ENCODE results near the gene EDIL3.

Gene EDIL3

DNA sequence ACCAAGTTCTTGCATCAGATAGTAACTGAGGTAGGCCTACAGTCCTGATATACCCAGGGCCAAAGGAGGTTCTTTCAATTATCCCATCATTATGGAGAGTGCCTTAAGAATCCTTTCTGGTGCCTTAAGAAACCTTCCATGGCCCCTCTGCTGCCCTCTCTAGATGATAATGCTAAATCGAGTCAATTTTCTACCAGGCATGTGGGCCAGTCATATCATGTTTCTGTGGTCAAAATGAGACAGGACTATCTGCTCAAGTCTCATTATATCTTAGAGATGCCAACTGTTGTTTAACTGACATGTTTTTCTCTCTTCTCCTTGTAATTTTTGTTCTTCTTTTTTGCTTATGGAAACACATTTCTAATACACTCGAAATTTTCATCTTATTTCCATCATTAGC lies 127.6 kb downstream of the EDIL3 start:
- no peak for DNase-seq

DNA sequence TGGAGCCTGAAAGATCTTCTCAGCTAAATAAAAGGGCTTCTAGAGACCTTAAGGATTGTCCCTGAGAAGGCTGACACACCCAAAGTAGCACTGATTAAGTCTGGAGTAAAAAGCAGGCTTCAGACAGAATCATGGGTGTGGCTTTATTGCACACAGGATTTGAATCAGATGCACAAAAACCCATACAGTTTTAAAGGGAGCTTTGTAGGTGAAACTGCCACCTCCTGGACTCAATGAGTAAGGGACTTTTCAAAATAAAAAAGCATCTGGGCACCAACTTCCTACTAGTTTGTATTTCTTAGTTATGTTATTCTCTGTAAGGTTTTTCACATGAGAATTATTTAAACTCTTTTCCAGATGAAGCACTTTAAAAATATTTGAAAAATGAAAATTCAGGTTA lies 129.4 kb downstream of the EDIL3 start:
- no peak for DNase-seq

DNA sequence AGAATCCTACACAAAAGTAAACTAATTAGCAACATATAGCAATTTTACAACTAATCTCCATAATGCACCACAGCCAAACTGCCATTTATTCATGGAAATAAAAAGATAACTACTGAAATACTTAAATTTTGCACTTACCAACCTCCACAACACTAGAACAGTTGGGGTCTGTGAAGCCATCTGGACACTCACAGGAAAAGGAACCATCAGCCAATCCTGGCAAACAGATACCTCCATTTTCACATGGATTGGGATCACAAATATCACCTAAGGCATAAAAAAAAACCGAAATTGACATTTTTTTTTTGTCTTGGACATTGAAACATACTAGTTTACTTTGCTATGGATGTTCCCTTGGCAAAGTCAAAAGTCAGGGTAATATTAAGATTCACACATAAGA lies 130.7 kb downstream of the EDIL3 start:
- no peak for DNase-seq

DNA sequence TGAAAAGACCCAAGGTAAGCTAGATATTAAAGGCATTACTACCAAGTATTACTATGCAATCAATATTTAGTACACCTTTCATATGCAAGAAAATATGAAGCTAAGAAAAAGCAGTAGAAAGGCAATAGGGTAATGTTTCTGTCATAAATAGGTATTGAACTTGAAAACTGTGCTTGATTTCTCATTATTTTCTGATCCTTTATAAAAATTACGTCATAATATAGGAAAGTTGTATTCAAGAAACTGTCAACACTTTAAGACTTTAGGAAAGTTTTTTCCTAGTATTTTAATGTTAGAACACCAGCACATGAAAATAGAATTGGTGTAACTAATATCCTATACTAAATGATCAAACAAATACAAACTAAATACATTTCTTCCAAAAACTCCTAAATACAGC lies 133.2 kb downstream of the EDIL3 start:
- no peak for DNase-seq

DNA sequence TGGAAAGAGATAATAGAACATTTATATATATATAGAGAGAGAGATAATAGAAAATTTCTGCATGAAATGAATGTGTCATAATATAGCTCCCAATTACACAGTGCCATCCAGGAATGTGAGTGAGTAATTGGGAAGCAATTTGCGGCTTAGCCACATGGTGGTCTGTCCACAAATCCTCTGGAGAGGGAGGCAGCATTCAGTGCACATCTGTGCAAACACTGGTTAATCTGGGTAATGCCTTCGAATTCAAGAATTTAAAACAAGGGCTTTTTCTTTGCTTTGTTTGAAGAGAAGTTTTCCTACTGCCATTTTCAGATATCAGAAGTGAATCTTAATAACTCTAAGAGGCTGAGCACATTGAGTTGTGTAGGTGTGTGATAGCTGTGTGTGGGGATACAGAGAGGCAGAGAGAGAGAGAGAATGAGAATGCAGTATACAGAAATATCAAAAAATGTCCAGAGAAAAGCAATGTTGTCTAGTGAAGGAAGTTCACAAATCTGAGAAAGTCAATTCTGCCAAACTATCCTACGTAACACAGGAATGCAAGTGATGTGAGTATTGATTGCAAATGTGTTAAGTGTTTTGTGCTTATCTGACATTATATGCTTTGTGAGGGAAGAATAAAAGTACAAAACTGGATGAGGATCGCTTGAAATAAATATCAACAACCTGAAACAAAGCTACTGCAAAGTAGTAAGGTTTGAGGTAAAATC lies 134.6 kb downstream of the EDIL3 start:
- DNase-seq = no peak

DNA sequence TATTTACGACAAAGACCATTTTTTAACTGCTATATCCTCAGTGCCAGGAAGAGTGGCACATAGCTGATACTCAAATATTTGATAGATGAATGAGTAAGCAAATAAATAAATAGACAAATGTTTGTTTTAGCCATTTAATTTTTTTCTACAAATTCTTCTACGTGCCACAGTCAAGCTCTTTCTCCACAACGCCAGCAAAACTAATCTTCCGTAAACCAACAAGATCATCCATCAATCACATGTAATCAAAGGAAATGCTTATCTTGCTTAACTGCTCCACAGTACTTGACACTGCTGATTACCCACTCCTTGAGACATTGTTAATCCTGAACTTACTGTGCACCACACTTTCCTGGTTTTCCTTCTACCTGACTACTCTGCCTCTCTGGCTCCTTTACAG lies 136.7 kb downstream of the EDIL3 start:
- DNase-seq = no peak

DNA sequence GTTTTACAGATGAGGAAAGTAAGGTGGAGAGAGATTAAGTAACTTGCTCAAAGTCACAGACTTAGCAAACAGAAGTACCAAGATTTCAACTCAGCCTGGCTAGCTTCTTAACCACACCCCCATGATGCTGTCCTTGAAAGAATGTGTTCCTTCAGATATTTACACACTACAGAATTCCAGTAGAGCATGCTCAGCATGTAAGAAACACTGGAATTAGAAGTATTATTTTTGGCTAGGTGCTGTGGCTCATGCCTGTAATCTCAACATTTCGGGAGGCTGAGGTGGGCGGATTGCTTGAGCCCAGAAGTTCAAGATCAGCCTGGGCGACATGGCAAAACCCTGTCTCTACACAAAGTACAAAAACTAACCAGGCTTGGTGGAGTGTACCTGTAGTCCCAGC lies 142.4 kb downstream of the EDIL3 start:
- DNase-seq = no peak

DNA sequence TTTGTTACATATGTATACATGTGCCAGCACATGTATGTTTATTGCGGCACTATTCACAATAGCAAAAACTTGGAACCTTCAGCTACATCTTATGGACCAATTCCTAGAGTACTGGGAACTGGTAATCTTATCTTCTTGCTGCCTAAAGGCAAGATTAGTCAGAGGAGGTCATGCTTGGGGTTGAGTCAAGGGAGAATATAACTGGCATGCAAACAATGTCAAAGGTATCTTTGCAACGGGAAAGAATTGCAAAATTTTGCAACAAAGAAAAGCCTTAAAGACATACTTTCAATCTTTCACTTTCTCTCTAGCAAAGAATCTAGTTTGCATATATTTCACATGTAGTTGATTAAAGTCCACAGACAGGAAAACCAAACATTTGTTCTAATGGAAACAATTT lies 145.2 kb downstream of the EDIL3 start:
- DNase-seq = no peak

DNA sequence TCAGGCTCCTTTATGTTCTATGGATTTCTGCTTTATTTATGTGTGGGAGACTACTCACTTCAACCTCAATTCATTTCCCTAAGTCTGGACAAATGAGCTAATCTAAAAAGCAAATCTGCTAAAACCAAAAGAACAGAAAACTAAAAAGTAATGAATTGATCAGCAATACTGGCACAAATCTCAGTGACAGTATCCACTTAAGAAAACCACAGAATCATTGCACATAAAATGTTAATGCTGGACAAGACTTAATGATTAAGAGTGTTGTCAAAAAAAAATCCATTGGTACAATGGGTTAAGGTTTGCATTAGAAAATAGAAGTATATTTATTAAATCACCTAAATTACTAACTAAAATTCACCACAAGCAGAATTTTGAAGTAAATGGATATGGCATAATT lies 147.6 kb downstream of the EDIL3 start:
- DNase-seq = no peak

DNA sequence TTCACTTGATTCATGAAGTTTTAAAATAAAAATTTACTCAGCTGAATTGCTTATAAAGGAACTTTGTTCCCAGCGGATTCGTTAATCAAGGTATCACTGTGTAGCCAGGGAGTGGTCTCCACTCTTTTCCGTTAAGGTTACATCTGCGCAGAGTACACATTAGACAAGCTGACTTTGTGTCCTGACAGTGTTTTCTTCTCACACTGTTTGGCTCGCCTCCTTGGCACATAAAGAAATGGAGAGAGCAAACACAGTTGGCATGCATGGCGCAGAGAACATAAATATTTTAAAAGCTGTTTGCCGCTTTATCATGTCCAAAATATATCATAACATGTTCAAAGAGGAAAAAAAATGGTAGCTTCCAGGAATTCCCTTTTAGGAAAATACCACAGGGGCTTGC lies 153.2 kb downstream of the EDIL3 start:
- no peak for DNase-seq

DNA sequence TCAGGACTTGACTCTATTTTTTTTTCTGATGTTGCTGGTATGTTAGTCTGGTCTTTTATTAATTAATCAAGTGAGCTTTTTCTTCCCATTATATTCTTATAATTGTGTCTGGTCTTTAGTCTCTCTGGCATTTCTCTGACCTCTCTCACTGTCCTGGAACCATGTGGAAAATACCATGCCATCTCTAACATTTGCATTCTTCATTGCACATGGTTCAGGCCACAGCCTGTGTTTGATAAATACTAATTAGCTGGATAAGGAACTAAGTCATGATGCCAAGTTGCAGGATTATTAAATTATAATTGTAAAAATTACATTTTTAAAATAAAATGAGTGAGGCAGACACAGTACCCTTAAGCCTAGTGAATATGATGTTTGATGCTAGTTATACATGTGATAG lies 155.6 kb downstream of the EDIL3 start:
- no peak for DNase-seq

DNA sequence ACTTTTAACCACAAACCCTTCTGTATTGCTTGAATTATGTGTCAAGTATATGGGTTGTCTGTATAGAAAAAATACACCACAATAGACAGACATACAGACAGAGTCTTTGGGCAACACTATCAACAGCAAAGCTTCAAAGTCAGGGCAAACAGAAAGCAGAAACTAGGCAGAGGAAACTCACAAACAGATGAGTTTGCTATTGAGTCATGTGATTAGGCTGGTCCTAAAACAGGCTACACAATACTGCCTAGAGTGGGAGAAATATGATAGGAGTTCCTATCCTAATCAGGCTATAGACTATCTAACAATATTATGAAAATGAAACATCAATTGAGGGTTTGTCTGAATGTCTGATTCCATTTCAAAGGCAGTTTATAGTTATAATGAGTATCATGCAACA lies 156.4 kb downstream of the EDIL3 start:
- no peak for DNase-seq

DNA sequence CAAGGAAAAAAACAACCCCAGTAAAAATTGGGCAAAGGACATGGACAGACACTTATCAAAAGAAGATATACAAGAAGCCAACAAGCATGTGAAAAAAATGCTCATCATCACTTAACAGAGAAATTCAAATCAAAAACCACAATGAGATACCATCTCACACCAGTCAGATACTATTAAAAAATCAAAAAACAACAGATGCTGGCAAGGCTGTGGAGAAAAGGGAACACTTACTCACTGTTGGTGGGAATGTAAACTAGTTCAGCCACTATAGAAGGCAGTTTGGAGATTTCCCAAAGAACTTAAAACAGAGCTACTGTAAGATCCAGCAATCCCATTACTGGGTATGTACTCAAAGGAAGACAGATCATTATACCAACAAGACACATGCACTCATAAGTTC lies 157.4 kb downstream of the EDIL3 start:
- no peak for DNase-seq

DNA sequence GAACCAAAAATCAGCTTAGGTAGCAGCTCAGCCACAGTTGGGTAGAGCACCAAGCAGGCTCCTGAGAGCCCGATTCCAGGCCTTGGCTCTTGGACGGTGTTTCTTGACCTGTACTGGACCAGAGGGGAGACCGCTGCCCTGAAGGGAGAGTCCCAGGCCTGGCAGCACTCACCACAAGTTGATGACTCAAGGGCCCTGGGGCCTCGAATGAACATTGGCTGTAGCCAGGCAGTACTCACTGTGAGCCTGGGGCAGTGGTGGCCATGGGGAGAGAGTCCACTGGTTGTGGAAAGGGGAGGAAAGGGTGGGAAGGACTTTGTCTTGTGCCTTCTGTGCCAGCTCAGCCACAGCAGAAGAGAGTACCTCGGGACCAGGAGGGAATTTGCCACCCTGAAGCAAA lies 166.1 kb downstream of the EDIL3 start:
- DNase-seq = no peak

DNA sequence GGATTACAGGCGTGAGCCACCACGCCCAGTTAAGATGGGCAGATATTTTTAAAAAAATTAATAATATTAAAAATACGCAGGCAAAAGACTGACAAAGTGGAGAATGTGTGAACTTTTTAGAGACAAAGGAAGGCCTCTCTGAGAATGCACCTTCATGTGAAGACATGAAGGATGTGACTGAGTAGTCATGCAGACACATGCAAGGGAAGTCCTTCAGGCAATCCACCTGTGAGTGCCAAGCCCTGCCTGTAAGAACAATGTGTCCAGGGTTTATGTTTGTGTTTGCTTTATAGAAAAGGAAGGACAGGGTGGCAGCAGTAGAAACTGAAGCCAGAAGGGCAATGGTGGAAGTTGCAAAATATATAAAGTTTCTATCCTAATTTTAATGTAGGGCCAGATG lies 169.2 kb downstream of the EDIL3 start:
- DNase-seq = no peak

DNA sequence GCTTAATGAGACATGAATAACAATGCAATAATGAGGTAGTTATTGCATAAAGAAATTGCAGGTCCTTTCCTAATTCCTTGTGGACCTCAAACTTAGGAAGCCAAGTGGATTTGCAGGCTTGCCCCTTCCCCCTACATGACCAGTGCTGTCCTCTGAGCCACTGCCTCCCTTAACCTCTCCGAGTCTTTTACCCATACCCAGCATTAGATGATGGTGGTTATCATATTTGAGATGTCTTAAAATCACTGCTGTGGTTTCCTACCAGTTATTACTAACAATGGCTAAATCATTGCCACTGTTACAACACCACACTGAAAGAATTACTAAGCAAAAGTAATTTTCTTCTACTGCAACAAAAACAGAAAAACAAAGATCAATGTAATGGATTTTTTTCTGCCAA lies 170.8 kb downstream of the EDIL3 start:
- no peak for DNase-seq

DNA sequence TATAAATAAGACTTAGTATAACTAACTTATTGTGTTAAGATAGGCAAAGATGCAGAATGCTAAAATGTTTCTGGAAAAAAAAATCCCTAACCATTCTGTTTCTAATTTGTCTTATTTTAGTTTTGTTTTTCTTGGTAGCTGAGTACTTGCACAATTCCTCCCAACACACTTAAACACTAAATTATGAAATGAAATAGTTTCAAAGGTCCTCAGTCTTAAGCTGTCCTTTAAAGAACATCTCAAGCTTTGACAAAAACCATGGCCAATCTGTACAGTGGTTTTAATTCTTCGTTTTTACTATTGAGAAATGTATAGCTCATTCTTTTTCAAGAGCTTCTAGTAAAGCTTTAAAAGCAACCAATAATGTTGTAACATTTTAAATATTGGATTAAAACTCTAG lies 171.5 kb downstream of the EDIL3 start:
- DNase-seq = no peak

DNA sequence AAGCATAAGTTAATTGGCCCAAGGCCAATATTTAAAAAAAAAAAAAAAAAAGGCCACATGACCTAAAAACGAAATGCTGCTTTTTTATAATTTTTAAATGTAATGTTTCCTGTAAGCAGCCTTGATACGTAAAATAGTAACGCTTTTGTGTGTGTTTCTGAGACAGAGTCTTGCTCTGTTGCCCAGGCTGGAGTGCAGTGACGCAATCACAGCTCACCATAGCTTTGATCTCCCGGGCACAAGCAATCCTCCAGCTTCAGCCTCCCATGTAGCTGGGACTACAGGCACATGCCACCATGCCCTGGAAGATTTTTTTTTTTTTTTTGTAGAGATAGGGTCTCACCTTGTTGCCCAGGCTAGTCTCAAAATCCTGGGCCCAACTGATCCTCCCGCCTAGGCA lies 179.9 kb downstream of the EDIL3 start:
- no peak for DNase-seq

DNA sequence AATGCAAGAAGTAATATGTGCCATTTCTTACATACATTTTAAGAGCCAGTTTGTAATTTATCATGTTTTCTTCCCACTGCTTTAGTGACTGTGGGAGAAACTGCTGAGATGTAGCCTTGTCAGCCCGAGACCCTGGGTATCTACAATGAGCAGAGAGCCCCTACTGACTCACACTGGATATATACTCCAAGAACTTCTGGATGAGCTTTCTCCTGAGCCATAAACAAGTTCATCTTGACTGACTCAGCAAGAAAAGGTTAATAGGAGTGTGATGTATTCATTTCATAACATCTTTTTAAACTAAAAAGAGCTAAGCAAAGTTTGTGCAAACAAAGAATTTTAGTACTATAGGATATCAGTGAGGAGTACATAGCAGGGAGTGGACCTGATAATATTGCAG lies 182.5 kb downstream of the EDIL3 start:
- DNase-seq = no peak

DNA sequence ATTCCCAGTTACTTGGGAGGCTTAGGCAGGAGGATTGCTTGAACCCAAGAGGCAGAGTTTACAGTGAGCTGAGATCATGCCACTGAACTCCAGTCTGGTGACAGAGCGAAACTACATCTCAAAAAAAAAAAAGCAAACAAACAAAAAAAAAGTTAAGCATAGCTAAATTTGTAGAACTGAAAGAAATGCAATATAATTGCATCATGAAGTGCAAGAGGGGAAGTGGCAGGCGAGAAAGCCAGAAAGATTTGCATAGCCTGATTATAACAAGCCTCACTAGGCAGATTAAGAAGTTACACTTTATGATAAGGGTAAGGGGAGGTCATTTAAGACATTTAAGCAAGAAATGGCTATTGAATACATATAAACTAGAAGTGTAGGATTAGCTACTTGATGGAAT lies 187.1 kb downstream of the EDIL3 start:
- DNase-seq = no peak

DNA sequence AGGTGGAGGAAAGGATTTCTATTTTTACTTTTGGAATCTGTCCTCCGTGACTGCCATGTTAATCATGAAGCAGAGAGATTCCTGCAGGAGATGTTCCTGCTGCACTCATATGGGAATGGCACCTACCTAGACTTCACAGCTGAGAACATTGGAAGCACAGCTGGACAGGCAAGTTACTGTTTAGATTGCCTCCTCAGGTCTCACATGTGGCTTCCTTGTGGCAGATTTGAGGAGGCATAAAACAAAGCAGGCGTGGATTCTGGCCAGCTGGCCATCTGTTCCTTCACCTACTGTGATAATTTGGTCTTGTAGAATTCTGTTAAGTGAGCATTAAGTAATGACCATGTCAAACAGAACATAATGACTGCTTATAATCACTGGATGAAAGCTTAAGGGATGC lies 193.4 kb downstream of the EDIL3 start:
- DNase-seq = no peak

DNA sequence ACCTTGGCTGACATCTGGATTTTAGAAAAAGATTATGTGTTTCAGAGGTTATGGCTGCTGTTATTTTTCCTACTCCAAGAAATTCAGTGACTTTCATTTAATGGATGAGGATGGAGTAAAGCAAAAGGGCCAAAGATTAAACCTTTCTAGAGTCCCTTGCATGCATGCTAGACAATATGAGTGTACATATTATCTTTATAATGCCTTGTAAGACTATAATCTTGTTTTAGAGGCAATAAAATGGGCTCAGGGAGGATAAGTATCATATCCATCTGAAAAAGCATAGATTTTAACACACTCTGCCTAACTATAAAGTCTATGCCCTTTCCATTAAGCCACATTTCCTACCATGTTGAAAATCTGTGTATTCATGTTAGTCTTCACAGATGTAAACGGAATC lies 199.8 kb downstream of the EDIL3 start:
- DNase-seq = no peak

DNA sequence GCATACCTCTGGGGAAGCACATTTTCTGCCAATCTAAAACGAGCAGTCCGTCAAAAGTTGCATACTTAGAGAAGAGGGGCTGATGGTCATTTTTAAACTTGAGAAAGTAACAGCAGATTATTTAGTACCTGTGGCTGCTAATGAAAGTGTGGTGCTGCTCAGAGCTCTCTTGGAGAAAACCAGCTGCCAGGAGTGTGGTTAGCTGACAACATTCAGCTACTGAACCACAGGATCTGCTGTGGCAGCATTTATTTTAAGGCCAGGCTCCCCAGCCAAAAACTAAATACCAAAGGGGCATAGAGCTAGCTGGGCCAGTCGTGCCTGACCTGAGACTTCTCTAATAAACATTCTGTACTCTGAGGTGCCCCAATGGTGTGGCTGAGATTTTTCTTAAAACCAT lies 203.6 kb downstream of the EDIL3 start:
- DNase-seq = no peak

DNA sequence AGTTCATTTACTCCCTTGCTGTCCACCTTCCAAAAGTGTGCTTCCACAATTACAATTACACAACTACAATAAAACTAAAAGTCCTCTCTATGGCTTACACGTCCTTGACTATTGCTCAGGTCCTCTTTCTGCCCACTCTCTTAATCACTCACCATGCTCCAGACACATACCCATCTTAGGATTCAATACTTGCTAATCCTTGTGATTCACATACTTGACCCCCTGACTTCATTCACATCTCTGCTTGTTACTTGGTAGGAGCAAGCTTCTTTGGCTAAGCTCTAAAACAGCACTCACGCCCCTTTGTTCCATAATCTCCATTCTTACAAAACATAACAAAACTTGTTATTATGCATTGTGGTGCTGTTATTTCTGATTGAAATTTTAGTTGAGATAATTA lies 215.8 kb downstream of the EDIL3 start:
- no peak for DNase-seq

DNA sequence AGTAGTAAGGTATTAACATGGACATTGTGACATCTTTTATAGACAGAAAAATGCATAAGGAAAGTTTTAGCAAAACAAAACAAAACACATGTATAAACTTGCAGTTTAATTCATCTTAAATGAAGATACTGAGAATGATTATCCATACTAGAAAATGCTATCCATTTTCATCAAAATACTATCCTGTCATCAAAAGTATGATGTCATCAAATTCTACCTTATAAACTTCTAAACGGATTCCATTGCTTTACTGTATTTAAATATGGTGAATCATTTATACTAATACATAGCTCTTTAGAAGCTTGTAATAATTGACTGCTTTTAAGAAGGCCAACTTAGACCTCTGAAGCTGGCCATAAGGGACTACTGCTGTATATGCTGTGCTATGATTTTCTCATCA lies 221.0 kb downstream of the EDIL3 start:
- no peak for DNase-seq

DNA sequence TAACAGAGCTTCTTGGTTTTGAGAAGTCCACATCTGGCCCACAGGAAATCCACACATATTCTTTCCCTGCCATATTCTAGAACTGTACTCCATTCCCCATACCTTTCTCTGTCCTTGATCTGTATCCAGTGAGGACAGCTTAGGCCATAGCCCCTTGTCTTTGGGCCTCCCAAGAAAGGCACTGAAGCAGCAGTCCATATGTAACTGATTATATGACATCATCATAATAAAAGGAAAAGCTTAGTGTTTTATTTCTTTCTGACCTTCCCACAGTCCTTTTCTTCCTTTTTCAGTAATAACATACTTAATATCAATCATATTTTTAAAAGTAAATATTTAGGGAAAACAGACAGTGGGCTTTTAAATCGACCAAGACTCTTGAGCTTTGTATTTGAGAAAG lies 222.0 kb downstream of the EDIL3 start:
- DNase-seq = no peak

Data from CD4-positive, alpha-beta T cell treated with Interferon alpha-2 for 1 hour (primary cell).